Aorta (tissue), 5 donors: Measurements from ENCODE around the gene ABI2. TPM values are rescaled to one million over a fixed set of nuclear protein-coding genes. Genes with fewer than 3 reads are reported as not detected.
"Not testable (repeated sequence)": the region's sequence is repeated elsewhere in the genome, so short reads cannot be mapped to it uniquely, and the experiment has no call there.

Experiments used
- ATAC-seq: fragments of 200-7000 bp; cut with Tn5 transposase; one replicate; pipeline ENCODE4 v1.9.1; 2022; ENCODE audit warnings: moderate library complexity; ENCODE audit not compliant: low FRiP score
- DNase-seq, 2 donors: peaks; one replicate each; pipeline ENCODE4 v3.0.0-alpha.2; 2020
- H3K27ac ChIP-seq, 2 donors: one replicate each; pipeline ENCODE4 v1.5.1; 2013; ENCODE audit warnings: low read length in 2 of 2, mild to moderate bottlenecking in 2 of 2, moderate library complexity in 2 of 2, control low read depth in 1 of 2, inconsistent platforms in 1 of 2, low read depth in 1 of 2
- H3K27me3 ChIP-seq, 2 donors: one replicate each; pipeline ENCODE4 v1.6.1; 2013; ENCODE audit warnings: control low read depth in 1 of 2, low read length in 1 of 2, mild to moderate bottlenecking in 1 of 2, moderate library complexity in 1 of 2; ENCODE audit not compliant: insufficient read depth in 2 of 2, control insufficient read depth in 1 of 2
- H3K36me3 ChIP-seq, 2 donors: one replicate each; pipeline ENCODE4 v1.6.1; 2013; ENCODE audit warnings: control low read depth in 1 of 2, low read length in 1 of 2, mild to moderate bottlenecking in 1 of 2; ENCODE audit not compliant: insufficient read depth in 2 of 2, control insufficient read depth in 1 of 2
- H3K4me1 ChIP-seq, 2 donors: one replicate each; pipeline ENCODE4 v1.6.1; 2013; ENCODE audit warnings: low read length in 2 of 2, control low read depth in 1 of 2, mild to moderate bottlenecking in 1 of 2, moderate library complexity in 1 of 2; ENCODE audit not compliant: insufficient read depth in 2 of 2, control insufficient read depth in 1 of 2
- H3K4me3 ChIP-seq, 2 donors: one replicate each; pipeline ENCODE4 v1.5.1; 2013; ENCODE audit warnings: low read length in 2 of 2, control low read depth in 1 of 2, mild to moderate bottlenecking in 1 of 2
- H3K9me3 ChIP-seq: one replicate; pipeline ENCODE4 v1.6.1; 2013; ENCODE audit warnings: mild to moderate bottlenecking, low read length; ENCODE audit not compliant: control insufficient read depth
- WGBS, 2 donors: extraction: QIAGEN DNeasy Blood & Tissue Kit; methylation state at CpG; one replicate each; pipeline ENCODE4 v1.1.7; 2013; 5-methylcytosine and 5-hydroxymethylcytosine counted together
- intact Hi-C, 2 donors: fragments of 100-400 bp; cut with DNase I; formaldehyde crosslinking; loops; one replicate each; pipeline versions ENCODE4 v1.14.2 to v1.15.0; 2022
- long read RNA-seq, 2 donors: library from polyadenylated mRNA; unstranded; transcript quantifications; one replicate each; pipeline ENCODE4 v2.0.0, GENCODE V29; 2020 to 2021
- polyA plus RNA-seq, 2 donors: library from polyadenylated mRNA; stranded (reverse); fragments of 200-250 nt; gene quantifications; one replicate each; pipeline ENCODE4 v1.2.3, GENCODE V29; 2013
- total RNA-seq, 2 donors: library from RNA; stranded (reverse); fragmentation: NEBNext Ultra II Directional; extraction: Animal tissue kit (Norgen Biotek cat#: 25700); gene quantifications; one replicate each; pipeline ENCODE4 v1.2.1, GENCODE V29; 2021
- donor health status: healthy with polysubstance abuse.
- donor health status: Bipolar disorder and iron deficiency.
- donor health status: DM: no; HTN: no; CAD: no.
- donor health status: DM: no; HTN: no; CAD: no.
- donor health status: DM: yes; HTN: yes; CAD: no.

The ABI2 gene
- total RNA-seq, result 10 to 100 TPM; 61.4 to 67.6 TPM
- 10 to 100 TPM; 12.1 to 23.3 TPM for polyA plus RNA-seq
- long read RNA-seq, donor 1, full-length matches to known transcripts, result 16 of 78 reads
- long read RNA-seq, donor 1, partial matches to known transcripts, result 6 of 78 reads
- long read RNA-seq, donor 1, other reads (novel, unspliced or antisense), result 56 of 78 reads
- long read RNA-seq, donor 2, full-length matches to known transcripts, result 4 of 47 reads
- long read RNA-seq, donor 2, partial matches to known transcripts, result 1 of 47 reads
- long read RNA-seq, donor 2, other reads (novel, unspliced or antisense), result 42 of 47 reads

GRCh38 chr2:203327901-203328759, at the start of gene ABI2:
Gene ABI2 (plus strand): TSS chr2:203328394. CDS start chr2:203328515, 121 bp downstream.
- intact Hi-C loops, result loop anchor here in 1 of 2 donors (10.0 kb wide), 1 partner anchor 117 kb away; no protein-coding TSS in a partner anchor
- no peaks in the 10 kb centered on the region for H3K36me3 ChIP-seq
- H3K27ac ChIP-seq, result peak within 1 kb of the TSS; percentile 44 to 62
- ATAC-seq (peak; percentile 95), DNase-seq (peak; percentile 89 to 95)
- no peaks in the 10 kb centered on the region for H3K4me1 ChIP-seq
- WGBS, 2 donors, result 0 to 1% methylated on average over 55 to 98 of the region's 98 CpGs
- peak within 1 kb of the TSS; percentile 95 to 98 for H3K4me3 ChIP-seq
- H3K9me3 ChIP-seq, result no peaks in the 10 kb centered on the region
- no peaks in the 10 kb centered on the region for H3K27me3 ChIP-seq

- H3K36me3 ChIP-seq, result peaks cover 0 to 5% of the 10 kb centered on the region in 2 donors
- H3K9me3 ChIP-seq, result no peaks in the 10 kb centered on the region
- H3K4me3 ChIP-seq, result no peak overlapping the region
- no peaks in the 10 kb centered on the region for H3K27me3 ChIP-seq
- no peak overlapping the region for H3K27ac ChIP-seq
- H3K4me1 ChIP-seq, result peaks cover 0 to 1% of the 10 kb centered on the region in 2 donors
- ATAC-seq, result no peak
- no peak for DNase-seq
- intact Hi-C loops, result no loop called here
Observed at GRCh38 chr2:203279288-203279687, 48.9 kb upstream of the ABI2 start.

GRCh38 chr2:203280428-203281064, 47.6 kb upstream of the ABI2 start:
- WGBS, 2 donors, result 39 to 41% methylated on average over 6 of the region's 6 CpGs
- ATAC-seq, result no peak
- Histone ChIP-seq H3K4me1 (peaks cover 0 to 1% of the 10 kb centered on the region in 2 donors), H3K36me3 (peaks cover 3 to 7% of the 10 kb centered on the region in 2 donors), H3K27me3 (no peaks in the 10 kb centered on the region), H3K27ac (peak overlapping the region in 1 of 2 donors; percentile 7), H3K4me3 (no peak overlapping the region), H3K9me3 (no peaks in the 10 kb centered on the region)
- intact Hi-C loops, result loop anchor here in 1 of 2 donors (10.0 kb wide), 1 partner anchor 174 kb away; no protein-coding TSS in a partner anchor
- DNase-seq, result no peak

GRCh38 chr2:203282101-203282500, 46.1 kb upstream of the ABI2 start:
- WGBS, 2 donors, result 95 to 96% methylated on average over 7 of the region's 7 CpGs
- Histone ChIP-seq H3K4me1 (peaks cover 0 to 1% of the 10 kb centered on the region in 2 donors), H3K27ac (no peak overlapping the region), H3K36me3 (peaks cover 4 to 9% of the 10 kb centered on the region in 2 donors), H3K4me3 (no peak overlapping the region), H3K9me3 (no peaks in the 10 kb centered on the region), H3K27me3 (no peaks in the 10 kb centered on the region)
- DNase-seq, result no peak
- intact Hi-C loops, result loop anchor here in 1 of 2 donors (10.0 kb wide), 1 partner anchor 173 kb away; no protein-coding TSS in a partner anchor
- ATAC-seq, result no peak

GRCh38 chr2:203286532-203286931, 41.7 kb upstream of the ABI2 start:
- no peaks in the 10 kb centered on the region for H3K9me3 ChIP-seq
- no peaks in the 10 kb centered on the region for H3K4me1 ChIP-seq
- peaks cover 4% of the 10 kb centered on the region in 2 donors for H3K36me3 ChIP-seq
- H3K4me3 ChIP-seq, result no peak overlapping the region
- no peak overlapping the region for H3K27ac ChIP-seq
- ATAC-seq (no peak), DNase-seq (no peak)
- H3K27me3 ChIP-seq, result no peaks in the 10 kb centered on the region
- 92 to 100% methylated on average over 2 of the region's 2 CpGs for WGBS, 2 donors
- intact Hi-C loops, result loop anchor here in 1 of 2 donors (10.0 kb wide), 1 partner anchor 168 kb away; no protein-coding TSS in a partner anchor

- Histone ChIP-seq H3K27ac (no peak overlapping the region), H3K4me3 (no peak overlapping the region), H3K9me3 (no peaks in the 10 kb centered on the region), H3K36me3 (no peaks in the 10 kb centered on the region), H3K27me3 (no peaks in the 10 kb centered on the region), H3K4me1 (no peaks in the 10 kb centered on the region)
- DNase-seq, result no peak
- 96 to 98% methylated on average over 3 of the region's 3 CpGs for WGBS, 2 donors
- intact Hi-C loops, result no loop called here
- no peak for ATAC-seq
Observed at GRCh38 chr2:203301667-203302066, 26.5 kb upstream of the ABI2 start.

GRCh38 chr2:203302586-203302985, 25.6 kb upstream of the ABI2 start:
- H3K27me3 ChIP-seq, H3K4me1 ChIP-seq, H3K4me3 ChIP-seq, H3K36me3 ChIP-seq, DNase-seq, intact Hi-C loops, ATAC-seq, H3K9me3 ChIP-seq, H3K27ac ChIP-seq: not testable (repeated sequence)
- WGBS, 2 donors, result 92 to 95% methylated on average over 8 of the region's 8 CpGs

GRCh38 chr2:203310688-203311436, 17.3 kb upstream of the ABI2 start:
- ATAC-seq, result no peak

More at GRCh38 chr2:203310688-203311436, 17.3 kb upstream of the ABI2 start:
- no peak for DNase-seq
- intact Hi-C loops, result no loop called here
- Histone ChIP-seq H3K27me3 (no peaks in the 10 kb centered on the region), H3K36me3 (no peaks in the 10 kb centered on the region), H3K4me3 (no peak overlapping the region), H3K27ac (no peak overlapping the region), H3K4me1 (no peaks in the 10 kb centered on the region), H3K9me3 (no peaks in the 10 kb centered on the region)
- 90 to 92% methylated on average over 3 of the region's 3 CpGs for WGBS, 2 donors
